OCI-LY7 (cell line): ENCODE results near the gene PHACTR3. TPM values are rescaled to one million over a fixed set of nuclear protein-coding genes. Genes with fewer than 3 reads are reported as not detected.

ENCODE experiments used
- BruUV-seq: library from RNA; stranded (reverse); fragments of 400-500 nt; replicated peaks from 2 replicates; lab custom pipeline; 2021; lab: Mats Ljungman, UMichigan
- CTCF ChIA-PET: fragments of 300-600 bp; sonication (Branson Sonifier 250); formaldehyde crosslinking; loops from one replicate; lab custom pipeline; 2022; ENCODE audit warnings: antibody characterized with exemption; ENCODE audit not compliant: unreplicated experiment; lab: Charles Lee
- POLR2A ChIA-PET: fragments of 300-600 bp; sonication (Branson Sonifier 250); formaldehyde crosslinking; loops from one replicate; lab custom pipeline; 2022; ENCODE audit warnings: antibody characterized with exemption; lab: Charles Lee
- DNase-seq: peaks from one replicate; pipeline ENCODE4 v3.0.0-alpha.2; 2015; ENCODE audit warnings: low spot score
- H2AFZ ChIP-seq: fragments of 200-600 bp; sonication (generic), shearing (Covaris generic); 2 replicates; pipeline ENCODE4 v1.6.1; 2014; ENCODE audit warnings: mild to moderate bottlenecking, antibody characterized with exemption, low read length, moderate library complexity
- H3K27ac ChIP-seq: fragments of 200-600 bp; sonication (generic); 2 replicates; pipeline ENCODE4 v1.5.1; 2014; ENCODE audit warnings: mixed run types, low read depth, mild to moderate bottlenecking, moderate library complexity, low read length, inconsistent platforms; ENCODE audit not compliant: poor library complexity, severe bottlenecking
- H3K36me3 ChIP-seq: fragments of 200-600 bp; sonication (generic); 2 replicates; pipeline ENCODE4 v1.6.1; 2014; ENCODE audit warnings: mild to moderate bottlenecking, antibody characterized with exemption, low read length, moderate library complexity, mixed read lengths; ENCODE audit not compliant: insufficient read depth
- H3K4me1 ChIP-seq: fragments of 200-600 bp; sonication (generic); 2 replicates; pipeline ENCODE4 v1.5.1; 2014; ENCODE audit warnings: mild to moderate bottlenecking, low read length; ENCODE audit not compliant: insufficient read depth, poor library complexity, severe bottlenecking
- H3K4me2 ChIP-seq: fragments of 200-600 bp; sonication (generic); 2 replicates; pipeline ENCODE4 v1.6.1; 2014; ENCODE audit warnings: mild to moderate bottlenecking, low read length
- H3K4me3 ChIP-seq: fragments of 200-600 bp; sonication (generic); 2 replicates; pipeline ENCODE4 v1.5.1; 2014; ENCODE audit warnings: mild to moderate bottlenecking, low read depth, low read length; ENCODE audit not compliant: poor library complexity, severe bottlenecking
- H3K79me2 ChIP-seq: fragments of 200-600 bp; sonication (generic); 2 replicates; pipeline ENCODE4 v1.6.1; 2016; ENCODE audit warnings: low read depth, mild to moderate bottlenecking, low read length, moderate library complexity, mixed read lengths; ENCODE audit not compliant: insufficient read depth
- H3K9me2 ChIP-seq: fragments of 200-600 bp; sonication (generic); 2 replicates; pipeline ENCODE4 v1.6.1; 2016; ENCODE audit warnings: mild to moderate bottlenecking, low read length, mixed read lengths; ENCODE audit not compliant: insufficient read depth
- H3K9me3 ChIP-seq: fragments of 200-600 bp; sonication (generic); 2 replicates; pipeline ENCODE4 v1.6.1; 2014; ENCODE audit warnings: mild to moderate bottlenecking, mixed run types, low read length, mixed read lengths
- H4K20me1 ChIP-seq: fragments of 200-600 bp; sonication (generic); 2 replicates; pipeline ENCODE4 v1.6.1; 2014; ENCODE audit warnings: mild to moderate bottlenecking, antibody characterized with exemption, low read length, moderate library complexity, mixed read lengths; ENCODE audit not compliant: insufficient read depth
- CTCF ChIP-seq: fragments of 200-600 bp; sonication (generic); conservative IDR thresholded peaks from 2 replicates; pipeline ENCODE4 v1.5.1; 2014; ENCODE audit warnings: mild to moderate bottlenecking, antibody characterized with exemption, low read length, moderate library complexity, mixed read lengths
- EZH2phosphoT487 ChIP-seq: fragments of 200-600 bp; sonication (generic); IDR thresholded peaks from 2 replicates; pipeline ENCODE4 v1.6.1; 2018; ENCODE audit warnings: low read depth, borderline replicate concordance, mild to moderate bottlenecking, mixed run types, antibody characterized with exemption, low read length, moderate library complexity, mixed read lengths
- intact Hi-C: fragments of 100-400 bp; cut with micrococcal nuclease; formaldehyde crosslinking; loops from one replicate; pipeline ENCODE4 v1.10.0; 2022; ENCODE audit not compliant: unreplicated experiment
- total RNA-seq, 2 experiments: library from RNA; depleted of rRNA in 1 of 2; stranded (reverse); fragments of >200 nt in 1 of 2; shearing (Covaris generic) in 1 of 2; gene quantifications; 2 replicates each; pipeline ENCODE4 v1.2.3, GENCODE V29; 2014 to 2022

Gene PHACTR3
- total RNA-seq, 2 experiments from 2014 or later = 0.32 TPM; not detected in 1

DNA sequence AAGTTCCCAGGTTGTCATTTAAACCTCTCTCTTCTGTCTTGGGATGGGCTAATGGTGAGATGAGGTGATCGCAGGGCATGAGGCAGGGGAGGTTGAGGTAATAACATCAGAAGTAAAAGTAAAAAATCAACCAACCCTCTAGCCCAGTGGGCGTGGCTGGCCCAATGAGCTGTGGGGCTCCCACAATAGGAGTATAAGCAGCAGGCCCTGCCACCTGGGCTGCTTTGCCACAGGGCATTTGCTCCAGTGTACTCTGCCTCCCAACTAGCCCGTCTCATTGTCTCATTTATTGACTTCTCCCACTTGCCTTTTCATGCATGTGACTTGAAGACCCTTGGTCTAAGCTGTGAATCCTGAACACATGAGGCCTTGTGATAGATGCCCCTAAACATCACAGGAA is 62.8 kb downstream of the PHACTR3 start:
- intact Hi-C loops = no loop called here
- TF ChIP-seq EZH2phosphoT487 = no peak
- TF ChIP-seq CTCF = no peak
- CTCF ChIA-PET = no interaction called here

DNA sequence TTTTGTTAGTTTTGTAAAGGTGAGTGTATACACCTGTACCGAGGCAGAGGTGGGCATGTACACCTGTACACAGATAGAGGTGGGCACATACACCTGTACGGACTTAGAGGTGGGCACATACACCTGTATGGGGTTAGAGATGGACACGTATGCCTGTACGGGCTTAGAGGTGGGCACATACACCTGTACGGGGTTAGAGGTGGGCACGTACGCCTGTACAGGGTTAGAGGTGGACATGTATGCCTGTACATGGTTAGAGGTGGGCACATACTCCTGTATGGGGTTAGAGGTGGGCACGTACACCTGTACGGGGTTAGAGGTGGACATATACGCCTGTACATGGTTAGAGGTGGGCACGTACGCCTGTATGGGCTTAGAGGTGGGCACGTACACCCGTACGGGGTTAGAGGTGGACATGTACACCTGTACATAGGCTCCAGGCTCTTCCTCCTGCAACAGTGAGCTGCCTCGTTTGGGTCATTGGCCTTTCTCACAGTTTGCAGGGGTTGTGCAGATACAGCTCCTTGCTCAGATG is 63.7 kb downstream of the PHACTR3 start:
- Histone ChIP-seq H3K4me1 (no peaks in the 10 kb centered on the region), H3K9me2 (no peaks in the 10 kb centered on the region)
- CTCF ChIA-PET = interaction anchor here (0.5 to 0.6 kb wide), 2 partner anchors 287 to 1737 kb away, joined by 3 read pairs; no protein-coding TSS in a partner anchor

More for the DNA sequence above, 62.8 kb downstream of the PHACTR3 start:
- Histone ChIP-seq H3K4me2 (no peak overlapping the region), H3K27ac (no peak overlapping the region), H3K9me3 (no peaks in the 10 kb centered on the region), H3K4me3 (no peak overlapping the region), H2AFZ (no peak overlapping the region), H3K4me1 (no peaks in the 10 kb centered on the region), H3K9me2 (no peaks in the 10 kb centered on the region), H3K79me2 (no peaks in the 10 kb centered on the region), H3K36me3 (no peaks in the 10 kb centered on the region), H4K20me1 (no peaks in the 10 kb centered on the region)
- DNase-seq = no peak
- BruUV-seq = no TSS peak
- POLR2A ChIA-PET = no interaction called here

More for the DNA sequence above, 63.7 kb downstream of the PHACTR3 start:
- no peaks in the 10 kb centered on the region for H3K9me3 ChIP-seq
- no peaks in the 10 kb centered on the region for H3K79me2 ChIP-seq
- no peak overlapping the region for H2AFZ ChIP-seq
- H3K4me2 ChIP-seq = no peak overlapping the region
- H3K36me3 ChIP-seq = no peaks in the 10 kb centered on the region
- no peaks in the 10 kb centered on the region for H4K20me1 ChIP-seq
- POLR2A ChIA-PET = interaction anchor here (0.9 kb wide), 1 partner anchor 8 kb away, joined by 3 read pairs; no protein-coding TSS in a partner anchor
- no peak for TF ChIP-seq CTCF
- no peak for TF ChIP-seq EZH2phosphoT487
- BruUV-seq = no TSS peak
- intact Hi-C loops = no loop called here
- DNase-seq = no peak
- H3K4me3 ChIP-seq = no peak overlapping the region
- H3K27ac ChIP-seq = no peak overlapping the region
